Measurements from ENCODE around the gene SLIT1.

DNA sequence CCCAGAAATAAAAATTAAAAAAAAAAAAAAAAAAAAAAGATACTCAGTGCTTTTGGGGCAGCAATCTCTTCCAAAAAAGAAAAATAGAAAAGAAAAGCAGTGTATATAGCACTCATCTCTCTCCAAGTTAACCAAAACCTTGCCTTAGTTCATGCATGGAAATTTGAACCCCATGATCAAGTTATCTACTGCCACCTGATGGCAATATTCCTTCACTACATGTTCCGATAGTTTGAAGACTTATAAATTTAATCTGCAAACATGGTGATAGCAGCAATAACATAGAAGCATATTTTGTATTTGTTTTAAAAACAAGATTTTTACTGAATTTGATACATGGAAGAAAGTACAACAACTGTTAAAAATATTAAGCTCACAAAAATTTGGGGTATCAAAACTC, 48.6 kb upstream of the SLIT1 start:
- TF ChIP-seq CTCF (conservative IDR thresholded peaks at IDR 0.05; ENCODE audit: low read length) = peak; percentile 90
- TF ChIP-seq EZH2phosphoT487 (IDR thresholded peaks at IDR 0.05; ENCODE audit: borderline replicate concordance, low read depth, low read length) = no peak
